Measurements from ENCODE around the gene GMPR2. TPM values are rescaled to one million over a fixed set of nuclear protein-coding genes. Genes with fewer than 3 reads are reported as not detected.

Gene GMPR2
- total and polyA plus RNA-seq, 2 of the 13 experiments (the other 11 are each of a cell fraction or from before 2014, with no cell fraction given): 210 to 273 TPM

DNA sequence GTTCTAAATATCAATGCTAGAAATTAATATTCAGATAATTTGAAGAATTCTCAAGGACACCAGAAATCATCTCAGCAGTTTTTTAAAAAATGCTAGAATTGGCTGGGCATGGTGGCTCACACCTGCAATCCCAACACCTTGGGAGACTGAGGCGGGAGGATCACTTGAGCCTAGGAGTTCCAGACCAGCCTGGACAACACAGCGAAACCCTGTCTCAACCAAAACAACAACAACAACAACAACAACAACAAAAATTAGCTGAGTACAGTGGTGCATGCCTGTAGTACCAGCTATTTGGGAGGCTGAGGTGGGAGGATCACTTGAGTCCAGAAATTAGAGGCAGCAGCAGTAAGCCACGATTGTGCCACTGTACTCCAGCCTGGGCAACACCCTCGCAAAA is 13.6 kb upstream of the GMPR2 start:
- peaks cover 36% of the 10 kb centered on the region for H3K79me2 ChIP-seq (ENCODE audit: insufficient read depth, low read length)
- in situ Hi-C loops (cut with HindIII; ENCODE audit: extremely low pct_ligation_motif_present, low pct_unique_long_range_greater_than_20kb): no loop called here
- TF ChIP-seq ZNF33A (CRISPR knock-in tag; IDR thresholded peaks at IDR 0.05; ENCODE audit: borderline replicate concordance) (no peak), ZNF678 (CRISPR knock-in tag; IDR thresholded peaks at IDR 0.05) (no peak), SETDB1 (CRISPR knock-in tag; IDR thresholded peaks at IDR 0.05; ENCODE audit: borderline replicate concordance) (no peak), ZMYM3 (CRISPR knock-in tag; IDR thresholded peaks at IDR 0.05) (no peak), ZNF766 (CRISPR knock-in tag; IDR thresholded peaks at IDR 0.05; ENCODE audit: borderline replicate concordance) (0 out of 2 replicates have a peak, but pooled peaks have one; percentile 70), NR3C1 (CRISPR knock-in tag; IDR thresholded peaks at IDR 0.05) (no peak), DNMT3B (CRISPR knock-in tag; conservative IDR thresholded peaks at IDR 0.05) (no peak)
- TF ChIP-seq, protein P1, sequence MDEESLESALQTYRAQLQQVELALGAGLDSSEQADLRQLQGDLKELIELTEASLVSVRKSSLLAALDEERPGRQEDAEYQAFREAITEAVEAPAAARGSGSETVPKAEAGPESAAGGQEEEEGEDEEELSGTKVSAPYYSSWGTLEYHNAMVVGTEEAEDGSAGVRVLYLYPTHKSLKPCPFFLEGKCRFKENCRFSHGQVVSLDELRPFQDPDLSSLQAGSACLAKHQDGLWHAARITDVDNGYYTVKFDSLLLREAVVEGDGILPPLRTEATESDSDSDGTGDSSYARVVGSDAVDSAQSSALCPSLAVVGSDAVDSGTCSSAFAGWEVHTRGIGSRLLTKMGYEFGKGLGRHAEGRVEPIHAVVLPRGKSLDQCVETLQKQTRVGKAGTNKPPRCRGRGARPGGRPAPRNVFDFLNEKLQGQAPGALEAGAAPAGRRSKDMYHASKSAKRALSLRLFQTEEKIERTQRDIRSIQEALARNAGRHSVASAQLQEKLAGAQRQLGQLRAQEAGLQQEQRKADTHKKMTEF (CRISPR knock-in tag; IDR thresholded peaks at IDR 0.05): no peak
- TF ChIP-seq, protein P2, sequence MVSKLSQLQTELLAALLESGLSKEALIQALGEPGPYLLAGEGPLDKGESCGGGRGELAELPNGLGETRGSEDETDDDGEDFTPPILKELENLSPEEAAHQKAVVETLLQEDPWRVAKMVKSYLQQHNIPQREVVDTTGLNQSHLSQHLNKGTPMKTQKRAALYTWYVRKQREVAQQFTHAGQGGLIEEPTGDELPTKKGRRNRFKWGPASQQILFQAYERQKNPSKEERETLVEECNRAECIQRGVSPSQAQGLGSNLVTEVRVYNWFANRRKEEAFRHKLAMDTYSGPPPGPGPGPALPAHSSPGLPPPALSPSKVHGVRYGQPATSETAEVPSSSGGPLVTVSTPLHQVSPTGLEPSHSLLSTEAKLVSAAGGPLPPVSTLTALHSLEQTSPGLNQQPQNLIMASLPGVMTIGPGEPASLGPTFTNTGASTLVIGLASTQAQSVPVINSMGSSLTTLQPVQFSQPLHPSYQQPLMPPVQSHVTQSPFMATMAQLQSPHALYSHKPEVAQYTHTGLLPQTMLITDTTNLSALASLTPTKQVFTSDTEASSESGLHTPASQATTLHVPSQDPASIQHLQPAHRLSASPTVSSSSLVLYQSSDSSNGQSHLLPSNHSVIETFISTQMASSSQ (IDR thresholded peaks at IDR 0.05; ENCODE audit: low read depth): no peak
- TF ChIP-seq, protein P2 (CRISPR knock-in tag; IDR thresholded peaks at IDR 0.05; ENCODE audit: borderline replicate concordance): no peak
- TF ChIP-seq, protein P3, sequence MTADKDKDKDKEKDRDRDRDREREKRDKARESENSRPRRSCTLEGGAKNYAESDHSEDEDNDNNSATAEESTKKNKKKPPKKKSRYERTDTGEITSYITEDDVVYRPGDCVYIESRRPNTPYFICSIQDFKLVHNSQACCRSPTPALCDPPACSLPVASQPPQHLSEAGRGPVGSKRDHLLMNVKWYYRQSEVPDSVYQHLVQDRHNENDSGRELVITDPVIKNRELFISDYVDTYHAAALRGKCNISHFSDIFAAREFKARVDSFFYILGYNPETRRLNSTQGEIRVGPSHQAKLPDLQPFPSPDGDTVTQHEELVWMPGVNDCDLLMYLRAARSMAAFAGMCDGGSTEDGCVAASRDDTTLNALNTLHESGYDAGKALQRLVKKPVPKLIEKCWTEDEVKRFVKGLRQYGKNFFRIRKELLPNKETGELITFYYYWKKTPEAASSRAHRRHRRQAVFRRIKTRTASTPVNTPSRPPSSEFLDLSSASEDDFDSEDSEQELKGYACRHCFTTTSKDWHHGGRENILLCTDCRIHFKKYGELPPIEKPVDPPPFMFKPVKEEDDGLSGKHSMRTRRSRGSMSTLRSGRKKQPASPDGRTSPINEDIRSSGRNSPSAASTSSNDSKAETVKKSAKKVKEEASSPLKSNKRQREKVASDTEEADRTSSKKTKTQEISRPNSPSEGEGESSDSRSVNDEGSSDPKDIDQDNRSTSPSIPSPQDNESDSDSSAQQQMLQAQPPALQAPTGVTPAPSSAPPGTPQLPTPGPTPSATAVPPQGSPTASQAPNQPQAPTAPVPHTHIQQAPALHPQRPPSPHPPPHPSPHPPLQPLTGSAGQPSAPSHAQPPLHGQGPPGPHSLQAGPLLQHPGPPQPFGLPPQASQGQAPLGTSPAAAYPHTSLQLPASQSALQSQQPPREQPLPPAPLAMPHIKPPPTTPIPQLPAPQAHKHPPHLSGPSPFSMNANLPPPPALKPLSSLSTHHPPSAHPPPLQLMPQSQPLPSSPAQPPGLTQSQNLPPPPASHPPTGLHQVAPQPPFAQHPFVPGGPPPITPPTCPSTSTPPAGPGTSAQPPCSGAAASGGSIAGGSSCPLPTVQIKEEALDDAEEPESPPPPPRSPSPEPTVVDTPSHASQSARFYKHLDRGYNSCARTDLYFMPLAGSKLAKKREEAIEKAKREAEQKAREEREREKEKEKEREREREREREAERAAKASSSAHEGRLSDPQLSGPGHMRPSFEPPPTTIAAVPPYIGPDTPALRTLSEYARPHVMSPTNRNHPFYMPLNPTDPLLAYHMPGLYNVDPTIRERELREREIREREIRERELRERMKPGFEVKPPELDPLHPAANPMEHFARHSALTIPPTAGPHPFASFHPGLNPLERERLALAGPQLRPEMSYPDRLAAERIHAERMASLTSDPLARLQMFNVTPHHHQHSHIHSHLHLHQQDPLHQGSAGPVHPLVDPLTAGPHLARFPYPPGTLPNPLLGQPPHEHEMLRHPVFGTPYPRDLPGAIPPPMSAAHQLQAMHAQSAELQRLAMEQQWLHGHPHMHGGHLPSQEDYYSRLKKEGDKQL (CRISPR knock-in tag; IDR thresholded peaks at IDR 0.05; ENCODE audit: low read depth): no peak
- TF ChIP-seq, protein P4, sequence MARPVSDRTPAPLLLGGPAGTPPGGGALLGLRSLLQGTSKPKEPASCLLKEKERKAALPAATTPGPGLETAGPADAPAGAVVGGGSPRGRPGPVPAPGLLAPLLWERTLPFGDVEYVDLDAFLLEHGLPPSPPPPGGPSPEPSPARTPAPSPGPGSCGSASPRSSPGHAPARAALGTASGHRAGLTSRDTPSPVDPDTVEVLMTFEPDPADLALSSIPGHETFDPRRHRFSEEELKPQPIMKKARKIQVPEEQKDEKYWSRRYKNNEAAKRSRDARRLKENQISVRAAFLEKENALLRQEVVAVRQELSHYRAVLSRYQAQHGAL (CRISPR knock-in tag; IDR thresholded peaks at IDR 0.05; ENCODE audit: not compliant biosample characterization): peak; percentile 35

More for the DNA sequence above, 13.6 kb upstream of the GMPR2 start:
- H3K9ac ChIP-seq (ENCODE audit: insufficient read depth, low read depth, low read length): no peak overlapping the region
- no peak for FAIRE-seq
- CTCF ChIA-PET (ENCODE audit: low intra/inter-chr PET ratio, low total read pairs): no interaction called here
- H3K36me3 ChIP-seq (replicated peaks in 1 of 2; ENCODE audit: control insufficient read depth in 1 of 2, insufficient read depth in 2 of 2, low read length in 2 of 2): peaks cover 8 to 12% of the 10 kb centered on the region in 2 experiments; a peak in 4 of 5 replicates
- intact Hi-C loops (cut with micrococcal nuclease; ENCODE audit: unreplicated experiment): no loop called here
- no peak overlapping the region for H3K4me2 ChIP-seq (ENCODE audit: low read depth, low read length)
- H2AFZ ChIP-seq (ENCODE audit: low read length): no peak overlapping the region
- H3K4me3 ChIP-seq (replicated peaks in 1 of 3; ENCODE audit: insufficient read depth in 1 of 3, low read depth in 2 of 3, low read length in 3 of 3): no peak overlapping the region
- WGBS (ENCODE audit: low lambda C conversion rate): 95% methylated on average over 4 of the region's 4 CpGs
- no peaks in the 10 kb centered on the region for H3K9me3 ChIP-seq (ENCODE audit: low read length)
- no peak overlapping the region for H3K27ac ChIP-seq (ENCODE audit: extremely low read length, insufficient read depth, low read length)
- POLR2A ChIA-PET: interaction anchor here (1.3 to 4.2 kb wide), 2 partner anchors 12 to 23 kb away, joined by 7 to 26 read pairs; partner anchors contain the start of gene TINF2
- no TSS peak for BruUV-seq (replicated peaks)
- no peak for ATAC-seq
- no peaks in the 10 kb centered on the region; a peak in 1 of 5 replicates for H3K27me3 ChIP-seq (ENCODE audit: control insufficient read depth in 1 of 2, insufficient read depth in 2 of 2, low read length in 2 of 2)
- DNase-seq (ENCODE audit: low spot score): no peak
- peaks cover 17% of the 10 kb centered on the region for H3K4me1 ChIP-seq (ENCODE audit: insufficient read depth, low read length)
- H4K20me1 ChIP-seq (ENCODE audit: insufficient read depth, low read length): no peaks in the 10 kb centered on the region
